ENCODE results near the gene AP2S1.

DNA sequence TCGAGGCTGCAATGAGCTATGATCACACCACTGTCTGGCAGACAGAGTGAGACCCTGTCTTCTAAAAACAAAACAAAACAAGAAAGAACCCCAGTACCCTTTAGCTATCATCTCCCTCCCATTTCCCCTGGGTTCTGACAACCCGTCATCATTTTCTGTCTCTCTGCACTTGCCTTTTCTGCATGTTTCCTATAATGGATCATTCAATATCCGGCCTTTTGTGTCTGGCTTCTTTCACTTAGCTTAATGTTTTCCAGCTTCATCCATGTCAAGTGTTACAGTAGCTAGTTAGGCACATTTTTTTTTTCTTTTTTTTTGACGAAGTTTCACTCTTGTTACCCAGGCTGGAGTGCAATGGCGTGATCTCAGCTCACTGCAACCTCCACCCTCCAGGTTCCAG, 16.5 kb downstream of the AP2S1 start:
- TF ChIP-seq EZH2 (IDR thresholded peaks at IDR 0.05; ENCODE audit: low read depth, unreplicated experiment) (no peak), CREB1 (CRISPR knock-in tag; IDR thresholded peaks at IDR 0.05; ENCODE audit: low read depth) (no peak), JUNB (IDR thresholded peaks at IDR 0.05; ENCODE audit: unreplicated experiment) (no peak), EZH2phosphoT487 (IDR thresholded peaks at IDR 0.05; ENCODE audit: unreplicated experiment) (no peak), NANOG (IDR thresholded peaks at IDR 0.05; ENCODE audit: borderline replicate concordance) (no peak), STAT1 (IDR thresholded peaks at IDR 0.05; ENCODE audit: unreplicated experiment) (no peak)
- TF ChIP-seq, protein P1, sequence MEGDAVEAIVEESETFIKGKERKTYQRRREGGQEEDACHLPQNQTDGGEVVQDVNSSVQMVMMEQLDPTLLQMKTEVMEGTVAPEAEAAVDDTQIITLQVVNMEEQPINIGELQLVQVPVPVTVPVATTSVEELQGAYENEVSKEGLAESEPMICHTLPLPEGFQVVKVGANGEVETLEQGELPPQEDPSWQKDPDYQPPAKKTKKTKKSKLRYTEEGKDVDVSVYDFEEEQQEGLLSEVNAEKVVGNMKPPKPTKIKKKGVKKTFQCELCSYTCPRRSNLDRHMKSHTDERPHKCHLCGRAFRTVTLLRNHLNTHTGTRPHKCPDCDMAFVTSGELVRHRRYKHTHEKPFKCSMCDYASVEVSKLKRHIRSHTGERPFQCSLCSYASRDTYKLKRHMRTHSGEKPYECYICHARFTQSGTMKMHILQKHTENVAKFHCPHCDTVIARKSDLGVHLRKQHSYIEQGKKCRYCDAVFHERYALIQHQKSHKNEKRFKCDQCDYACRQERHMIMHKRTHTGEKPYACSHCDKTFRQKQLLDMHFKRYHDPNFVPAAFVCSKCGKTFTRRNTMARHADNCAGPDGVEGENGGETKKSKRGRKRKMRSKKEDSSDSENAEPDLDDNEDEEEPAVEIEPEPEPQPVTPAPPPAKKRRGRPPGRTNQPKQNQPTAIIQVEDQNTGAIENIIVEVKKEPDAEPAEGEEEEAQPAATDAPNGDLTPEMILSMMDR (conservative IDR thresholded peaks at IDR 0.05; ENCODE audit: low read depth in 2 of 2) = no peak
- TF ChIP-seq, protein P2, sequence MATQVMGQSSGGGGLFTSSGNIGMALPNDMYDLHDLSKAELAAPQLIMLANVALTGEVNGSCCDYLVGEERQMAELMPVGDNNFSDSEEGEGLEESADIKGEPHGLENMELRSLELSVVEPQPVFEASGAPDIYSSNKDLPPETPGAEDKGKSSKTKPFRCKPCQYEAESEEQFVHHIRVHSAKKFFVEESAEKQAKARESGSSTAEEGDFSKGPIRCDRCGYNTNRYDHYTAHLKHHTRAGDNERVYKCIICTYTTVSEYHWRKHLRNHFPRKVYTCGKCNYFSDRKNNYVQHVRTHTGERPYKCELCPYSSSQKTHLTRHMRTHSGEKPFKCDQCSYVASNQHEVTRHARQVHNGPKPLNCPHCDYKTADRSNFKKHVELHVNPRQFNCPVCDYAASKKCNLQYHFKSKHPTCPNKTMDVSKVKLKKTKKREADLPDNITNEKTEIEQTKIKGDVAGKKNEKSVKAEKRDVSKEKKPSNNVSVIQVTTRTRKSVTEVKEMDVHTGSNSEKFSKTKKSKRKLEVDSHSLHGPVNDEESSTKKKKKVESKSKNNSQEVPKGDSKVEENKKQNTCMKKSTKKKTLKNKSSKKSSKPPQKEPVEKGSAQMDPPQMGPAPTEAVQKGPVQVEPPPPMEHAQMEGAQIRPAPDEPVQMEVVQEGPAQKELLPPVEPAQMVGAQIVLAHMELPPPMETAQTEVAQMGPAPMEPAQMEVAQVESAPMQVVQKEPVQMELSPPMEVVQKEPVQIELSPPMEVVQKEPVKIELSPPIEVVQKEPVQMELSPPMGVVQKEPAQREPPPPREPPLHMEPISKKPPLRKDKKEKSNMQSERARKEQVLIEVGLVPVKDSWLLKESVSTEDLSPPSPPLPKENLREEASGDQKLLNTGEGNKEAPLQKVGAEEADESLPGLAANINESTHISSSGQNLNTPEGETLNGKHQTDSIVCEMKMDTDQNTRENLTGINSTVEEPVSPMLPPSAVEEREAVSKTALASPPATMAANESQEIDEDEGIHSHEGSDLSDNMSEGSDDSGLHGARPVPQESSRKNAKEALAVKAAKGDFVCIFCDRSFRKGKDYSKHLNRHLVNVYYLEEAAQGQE (IDR thresholded peaks at IDR 0.05; ENCODE audit: unreplicated experiment) = no peak

Data from GM23338 (cell line).